HEK293T (cell line): ENCODE data around the gene PHRF1.

Source experiments
- ELF4 ChIP-seq: fragments of 450-650 bp; IDR thresholded peaks from 2 replicates; pipeline ENCODE4 v1.6.1; 2017; ENCODE audit warnings: antibody characterized with exemption
- SUZ12 ChIP-seq: fragments of 450-650 bp; IDR thresholded peaks from 2 replicates; pipeline ENCODE4 v1.6.1; 2016; ENCODE audit warnings: mild to moderate bottlenecking

GRCh38 chr11:617912-618682 is 41.8 kb downstream of the PHRF1 start:
- no peak for TF ChIP-seq ELF4
- TF ChIP-seq SUZ12 = no peak
